Transverse colon (tissue), 4 donors: Measurements from ENCODE around the gene PRPSAP2.

ENCODE experiments used
- EP300 ChIP-seq: sonication (generic); formaldehyde crosslinking; IDR thresholded peaks from one replicate; pipeline ENCODE4 v1.6.1; 2017; ENCODE audit warnings: antibody characterized with exemption, low read depth
- POLR2A ChIP-seq: fragments of 450-650 bp; IDR thresholded peaks from one replicate; pipeline ENCODE4 v1.6.1; 2016; ENCODE audit warnings: antibody characterized with exemption, mild to moderate bottlenecking, moderate library complexity
- POLR2AphosphoS5 ChIP-seq, 3 donors: sonication (generic); formaldehyde crosslinking; IDR thresholded peaks; one replicate each; pipeline ENCODE4 v1.6.1; 2016; ENCODE audit warnings: antibody characterized with exemption in 3 of 3
- TF ChIP-seq, protein P1 (sequence below), 5 experiments: fragments of 200-600 bp in 3 of 5; fragments of 450-650 bp in 2 of 5; sonication (generic) in 3 of 5; IDR thresholded peaks; 1 replicate in 2 of 5; 2 replicates in 3 of 5; pipeline ENCODE4 v1.5.1; 2016 to 2017; ENCODE audit warnings: antibody characterized with exemption in 5 of 5, inconsistent platforms in 3 of 5, mild to moderate bottlenecking in 2 of 5, moderate library complexity in 1 of 5

DNA sequence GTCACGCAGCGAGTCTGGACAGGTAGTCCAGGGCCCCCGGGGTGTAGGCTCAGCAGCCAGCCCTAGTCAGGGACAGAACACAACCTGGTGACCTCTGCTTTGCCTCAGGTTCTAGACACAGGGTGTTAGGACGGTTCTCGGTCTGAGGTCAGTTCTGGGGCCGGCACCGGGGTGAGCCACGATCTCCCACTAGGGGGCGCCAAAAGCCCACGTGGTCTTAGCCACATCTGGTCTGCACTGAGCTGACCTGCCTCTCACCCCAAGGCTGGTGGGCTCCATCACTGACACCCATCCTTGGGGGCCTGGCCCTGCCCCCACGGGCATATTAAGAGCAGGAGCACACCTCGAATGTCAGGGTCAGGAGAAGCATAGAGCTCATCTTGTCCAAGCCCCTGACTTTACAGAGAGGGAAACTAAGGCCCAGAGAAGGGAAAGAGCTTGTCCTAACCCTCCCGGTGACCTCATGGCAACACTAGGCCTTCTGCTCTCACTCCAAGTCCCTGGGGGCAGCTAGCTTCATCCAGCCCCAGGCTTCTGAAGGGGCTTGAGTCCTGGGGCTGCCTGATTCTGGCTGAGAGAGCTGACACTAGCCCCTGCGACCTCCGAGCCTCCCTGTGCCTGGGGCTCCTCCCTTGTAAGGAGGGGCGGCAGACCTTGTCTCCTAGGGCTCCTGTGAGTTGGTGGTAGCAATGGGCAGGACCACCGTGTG is 103.0 kb downstream of the PRPSAP2 start:
- TF ChIP-seq, protein P1, sequence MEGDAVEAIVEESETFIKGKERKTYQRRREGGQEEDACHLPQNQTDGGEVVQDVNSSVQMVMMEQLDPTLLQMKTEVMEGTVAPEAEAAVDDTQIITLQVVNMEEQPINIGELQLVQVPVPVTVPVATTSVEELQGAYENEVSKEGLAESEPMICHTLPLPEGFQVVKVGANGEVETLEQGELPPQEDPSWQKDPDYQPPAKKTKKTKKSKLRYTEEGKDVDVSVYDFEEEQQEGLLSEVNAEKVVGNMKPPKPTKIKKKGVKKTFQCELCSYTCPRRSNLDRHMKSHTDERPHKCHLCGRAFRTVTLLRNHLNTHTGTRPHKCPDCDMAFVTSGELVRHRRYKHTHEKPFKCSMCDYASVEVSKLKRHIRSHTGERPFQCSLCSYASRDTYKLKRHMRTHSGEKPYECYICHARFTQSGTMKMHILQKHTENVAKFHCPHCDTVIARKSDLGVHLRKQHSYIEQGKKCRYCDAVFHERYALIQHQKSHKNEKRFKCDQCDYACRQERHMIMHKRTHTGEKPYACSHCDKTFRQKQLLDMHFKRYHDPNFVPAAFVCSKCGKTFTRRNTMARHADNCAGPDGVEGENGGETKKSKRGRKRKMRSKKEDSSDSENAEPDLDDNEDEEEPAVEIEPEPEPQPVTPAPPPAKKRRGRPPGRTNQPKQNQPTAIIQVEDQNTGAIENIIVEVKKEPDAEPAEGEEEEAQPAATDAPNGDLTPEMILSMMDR (IDR thresholded peaks at IDR 0.05): peak; percentile 91 to 96 (median 94)
- TF ChIP-seq POLR2A: no peak
- no peak for TF ChIP-seq POLR2AphosphoS5 (IDR thresholded peaks at IDR 0.05)
- TF ChIP-seq EP300: no peak
